Activated T-cell treated with anti-CD3 and anti-CD28 coated beads for 4 hours (primary cell): ENCODE data around the gene DGCR6L.
A peak's percentile ranks its signal among the peaks of the same experiment; 100 is the strongest.
"Not testable (repeated sequence)": the region's sequence is repeated elsewhere in the genome, so short reads cannot be mapped to it uniquely, and the experiment has no call there.

ENCODE experiments used
- DNase-seq: peaks from one replicate; pipeline ENCODE4 v3.0.0-alpha.2; 2020

DGCR6L gene

GRCh38 chr22:20290045-20290392 lies 29.8 kb downstream of the DGCR6L start:
- DNase-seq, result no peak

GRCh38 chr22:20289182-20290044 lies 30.4 kb downstream of the DGCR6L start:
- DNase-seq, result not testable (repeated sequence)

DNA sequence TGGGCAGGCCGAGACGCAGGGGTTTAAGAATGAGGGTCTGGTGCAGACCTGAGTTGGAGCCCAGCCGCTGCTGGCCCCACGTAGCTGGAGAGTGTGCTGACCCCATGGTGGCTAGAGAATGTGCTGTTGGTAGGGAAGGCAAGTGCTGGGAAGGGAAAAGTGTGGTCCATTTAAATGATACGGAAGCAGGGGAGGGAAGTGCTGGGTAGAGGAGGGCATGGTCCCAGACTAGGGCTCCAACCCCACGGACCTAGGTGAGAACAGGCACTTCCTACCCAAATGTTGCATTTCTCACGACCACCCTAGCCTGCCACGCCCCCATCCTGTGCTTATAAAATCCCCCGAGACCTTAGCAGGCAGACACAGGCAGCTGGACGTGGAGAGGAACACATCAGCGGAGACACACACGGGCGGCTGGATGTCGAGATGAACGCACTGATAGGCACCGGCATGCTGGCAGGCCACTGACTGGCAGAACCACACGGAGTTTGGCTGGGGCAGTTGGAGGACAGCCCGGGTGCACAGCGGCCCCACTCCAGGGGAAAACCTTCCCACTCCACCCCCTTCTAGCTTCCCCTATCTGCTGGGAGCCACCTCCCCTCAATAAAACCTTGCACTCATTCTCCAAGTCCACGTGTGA lies 33.0 kb downstream of the DGCR6L start:
- not testable (repeated sequence) for DNase-seq

DNA sequence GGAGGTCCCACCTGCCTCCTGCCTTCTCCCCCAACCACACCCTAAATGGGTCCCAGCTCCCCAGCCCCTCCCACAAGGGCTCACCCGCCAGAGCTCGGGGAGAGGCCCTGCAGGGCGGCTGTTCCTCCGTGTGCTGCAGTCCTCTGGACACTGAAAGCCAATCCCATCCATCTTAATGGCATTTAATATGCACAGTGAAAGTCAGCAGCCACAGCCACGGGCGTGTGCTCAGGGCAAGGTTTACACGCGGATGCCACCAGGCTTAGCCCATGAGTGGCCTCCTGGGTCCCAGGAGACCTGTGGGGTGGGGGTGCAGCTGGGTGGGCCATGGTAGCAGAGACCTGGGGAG lies 33.6 kb downstream of the DGCR6L start:
- DNase-seq, result not testable (repeated sequence)

DNA sequence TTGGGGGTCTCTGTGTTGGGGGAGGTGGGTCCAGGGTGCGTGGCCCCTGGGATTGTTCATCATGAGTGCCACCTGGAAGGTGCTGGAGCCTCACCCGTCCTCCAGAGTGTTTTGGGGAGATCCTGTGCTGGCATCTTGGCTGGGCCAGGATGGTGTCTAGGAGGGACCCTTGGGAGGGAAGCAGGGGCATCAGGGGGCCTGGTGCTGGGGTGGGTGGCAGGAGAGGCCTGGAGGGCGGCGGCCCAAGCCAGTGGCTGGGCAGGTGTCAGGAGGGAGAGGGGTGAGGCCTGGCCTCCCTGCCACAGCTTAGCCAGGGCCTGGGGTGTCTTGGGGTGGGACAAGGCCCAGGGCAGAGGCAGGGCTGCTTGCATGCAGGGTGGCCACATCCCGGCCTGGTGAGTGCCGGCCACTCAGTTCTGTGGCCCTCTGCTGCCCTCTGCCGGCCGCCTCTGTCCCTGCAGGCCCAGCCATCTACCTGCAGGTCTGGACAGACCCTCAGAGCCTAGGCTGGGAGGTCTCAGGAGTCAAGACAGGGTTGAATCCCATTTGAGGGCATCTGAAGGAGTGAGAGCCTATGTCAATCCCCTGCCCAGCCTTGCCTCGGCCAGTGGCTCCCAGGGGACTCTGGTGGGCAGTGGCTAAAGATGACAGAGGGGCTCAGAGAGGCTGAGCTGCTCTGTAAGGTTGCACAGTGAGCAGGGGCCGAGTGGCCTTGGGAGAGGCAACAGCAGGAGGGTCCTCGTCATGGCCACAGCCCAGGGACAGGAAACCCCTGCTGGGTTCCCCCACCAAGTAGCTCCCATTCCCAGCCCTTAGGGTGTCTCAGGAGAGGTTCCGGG lies 34.2 kb downstream of the DGCR6L start:
- DNase-seq, result peak; percentile 77

GRCh38 chr22:20284471-20285086 lies 35.3 kb downstream of the DGCR6L start:
- no peak for DNase-seq

DNA sequence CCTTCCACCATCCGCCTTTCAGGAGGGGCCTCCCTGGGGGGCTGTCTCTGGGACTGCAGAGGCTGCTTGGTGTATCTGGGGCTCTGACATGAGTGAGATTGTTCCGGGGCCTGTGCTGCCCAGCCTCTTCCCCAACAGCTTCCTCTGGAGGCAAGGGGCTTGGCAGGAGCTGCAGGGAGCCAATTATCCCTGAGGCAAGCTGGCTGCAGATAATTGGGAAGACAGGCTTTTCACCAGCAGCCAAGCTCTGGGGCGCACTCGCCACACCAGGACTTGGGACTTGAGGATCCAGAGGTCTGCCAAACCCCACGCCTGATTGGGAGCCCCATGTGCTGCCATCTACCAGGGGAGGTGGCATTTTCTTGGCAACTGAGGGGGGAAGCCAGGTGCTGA lies 36.2 kb downstream of the DGCR6L start:
- no peak for DNase-seq

DNA sequence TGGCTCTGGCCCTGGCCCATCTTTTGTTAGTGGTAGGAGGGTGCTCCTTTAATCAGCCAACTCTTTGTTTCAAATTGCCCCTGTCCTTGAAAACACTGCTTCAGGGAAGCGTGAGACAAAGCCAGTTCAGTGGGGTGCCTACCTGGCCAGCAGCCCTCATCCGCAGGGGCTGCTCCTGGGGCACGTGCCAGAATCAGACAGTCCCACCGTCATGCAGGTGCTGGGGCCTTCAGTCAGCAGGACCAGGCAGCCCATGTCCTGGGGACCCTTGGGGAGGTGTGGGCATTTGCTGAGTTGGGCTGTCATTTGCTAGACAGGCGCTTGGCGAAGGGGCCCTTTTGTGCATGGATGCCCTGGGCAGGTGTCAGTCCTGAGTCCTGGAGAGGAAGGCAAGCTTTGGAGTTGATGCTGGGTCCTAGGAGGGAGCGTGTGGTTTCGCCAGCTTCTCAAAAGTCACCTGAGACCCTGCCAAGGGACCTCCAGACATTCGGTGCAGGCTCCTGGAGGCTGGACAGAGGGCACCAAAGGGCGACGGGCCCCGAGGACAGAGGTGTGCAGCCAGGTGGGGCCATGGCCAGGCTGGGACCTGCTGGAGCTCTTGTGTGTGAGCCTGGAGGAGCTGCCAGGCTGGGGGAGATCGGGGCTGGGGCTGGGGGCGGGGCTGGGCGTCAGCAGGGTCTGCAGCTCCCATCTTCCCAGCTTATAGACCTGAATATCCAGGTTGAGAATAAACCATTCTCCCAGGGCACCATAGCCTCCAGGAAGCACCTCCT lies 36.8 kb downstream of the DGCR6L start:
- no peak for DNase-seq

DNA sequence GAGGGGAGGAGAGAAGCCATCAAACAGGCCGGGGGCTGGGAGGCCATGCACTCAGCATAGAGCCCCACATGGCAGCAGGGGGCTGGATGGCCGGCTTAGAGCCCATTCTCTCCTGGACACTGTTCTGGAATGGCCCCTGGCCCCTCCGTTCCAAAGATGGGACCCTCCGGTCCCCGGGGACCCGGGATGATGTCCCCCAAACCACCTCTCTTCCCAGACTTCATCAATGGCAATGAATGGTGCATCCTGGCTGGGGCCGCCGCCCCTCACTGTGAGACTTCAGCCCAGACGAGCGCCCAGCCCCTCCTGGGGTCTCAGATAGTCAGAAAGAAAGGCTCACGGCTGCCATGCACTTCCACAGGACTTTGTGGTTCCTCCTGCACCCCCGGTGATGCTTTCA lies 38.0 kb downstream of the DGCR6L start:
- DNase-seq, result no peak

DNA sequence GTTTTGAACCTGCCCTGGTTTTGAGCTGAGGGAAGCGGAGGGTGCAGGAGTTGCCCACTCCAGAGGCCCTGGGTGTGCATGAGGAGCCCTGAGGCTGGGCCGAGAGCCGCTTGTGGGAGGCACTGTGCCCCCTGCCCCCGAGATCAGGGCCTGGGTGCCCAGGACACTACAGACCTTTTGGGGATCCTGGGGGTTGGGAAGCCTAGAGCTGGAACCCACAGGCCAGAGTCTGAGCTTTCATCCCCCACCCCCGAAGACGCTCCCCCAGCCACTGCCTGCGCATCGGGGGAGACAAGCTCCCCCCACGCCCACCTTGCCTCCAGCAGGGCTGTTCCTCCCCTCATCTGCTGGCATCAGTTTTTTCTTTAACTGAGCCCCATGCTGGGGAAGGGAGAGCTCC lies 38.4 kb downstream of the DGCR6L start:
- not testable (repeated sequence) for DNase-seq

- no peak for DNase-seq
Measured at GRCh38 chr22:20280866-20281265, 39.0 kb downstream of the DGCR6L start.

GRCh38 chr22:20280163-20280562 lies 39.7 kb downstream of the DGCR6L start:
- DNase-seq, result not testable (repeated sequence)

- no peak for DNase-seq
Measured at GRCh38 chr22:20279662-20280134, 40.2 kb downstream of the DGCR6L start.

DNA sequence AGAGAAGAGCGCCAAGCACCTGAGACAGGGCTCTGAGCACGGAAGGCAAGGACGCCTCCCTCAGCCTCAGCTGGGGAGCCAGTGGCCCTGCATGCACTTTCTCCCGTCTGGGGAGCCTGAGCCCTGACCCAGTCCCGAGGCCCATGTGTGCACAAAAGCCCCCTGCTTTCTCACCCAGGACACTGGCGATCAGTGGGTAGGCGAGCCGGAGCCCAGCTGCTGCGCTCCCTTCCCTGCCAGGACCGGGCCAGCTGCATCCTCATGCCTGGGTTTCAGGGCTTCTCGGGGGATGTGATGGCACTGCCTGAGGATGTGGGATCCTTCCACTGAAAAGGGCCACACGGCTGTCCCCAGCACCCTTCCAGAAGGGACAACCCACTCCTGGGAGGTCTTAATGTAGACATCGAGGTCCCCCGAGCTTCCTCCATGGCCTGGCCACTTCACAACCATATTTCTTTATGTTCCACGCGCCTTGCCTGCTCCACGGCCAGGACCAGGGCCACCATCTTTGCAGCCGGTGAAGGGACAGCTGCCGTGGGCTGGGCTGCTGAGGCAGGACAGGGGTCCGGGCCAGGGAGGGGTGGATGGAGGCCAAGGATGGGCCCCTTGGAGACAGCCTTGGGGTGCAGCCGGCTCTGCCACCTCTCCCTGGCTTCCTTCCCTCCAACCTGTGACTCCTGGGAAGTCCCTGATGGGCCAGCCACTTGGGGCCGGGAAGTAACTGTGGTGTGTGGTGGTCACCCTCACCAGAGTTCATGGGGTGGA lies 41.0 kb downstream of the DGCR6L start:
- not testable (repeated sequence) for DNase-seq

DNA sequence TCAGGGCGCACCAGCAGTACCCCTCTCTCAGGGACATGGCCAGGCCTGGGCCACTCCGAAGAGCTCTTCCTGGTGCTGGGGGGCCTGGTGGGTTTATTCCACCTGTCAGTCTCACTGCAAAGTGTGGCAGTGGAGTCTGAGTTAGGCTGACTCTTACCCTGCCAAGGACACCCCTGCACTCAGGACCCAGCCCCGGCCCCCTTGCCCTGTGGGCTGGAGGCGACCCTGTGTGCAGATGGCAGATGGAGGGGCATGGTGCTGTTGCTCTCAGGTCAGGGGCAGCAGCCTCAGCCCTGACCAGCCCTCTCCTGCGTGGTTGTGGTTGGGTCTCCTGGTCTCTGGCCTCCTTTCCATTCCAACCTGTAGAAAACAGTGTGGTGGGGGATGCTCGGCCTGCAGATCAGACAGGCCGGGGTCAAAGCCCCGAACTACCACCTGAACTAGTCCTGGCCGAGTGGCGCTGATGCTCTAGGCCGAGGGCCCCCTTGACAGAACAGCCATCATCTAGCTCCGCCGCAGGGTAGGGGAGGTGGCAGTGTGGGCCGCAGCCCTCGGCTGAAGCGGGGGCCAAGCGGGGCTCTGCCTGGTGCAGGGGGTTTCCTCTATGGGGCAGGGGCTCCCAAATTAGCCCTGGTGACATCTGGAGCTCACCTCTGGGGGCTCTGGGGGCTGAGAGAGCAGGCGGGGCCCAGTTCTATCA lies 41.8 kb downstream of the DGCR6L start:
- DNase-seq, result not testable (repeated sequence)

DNA sequence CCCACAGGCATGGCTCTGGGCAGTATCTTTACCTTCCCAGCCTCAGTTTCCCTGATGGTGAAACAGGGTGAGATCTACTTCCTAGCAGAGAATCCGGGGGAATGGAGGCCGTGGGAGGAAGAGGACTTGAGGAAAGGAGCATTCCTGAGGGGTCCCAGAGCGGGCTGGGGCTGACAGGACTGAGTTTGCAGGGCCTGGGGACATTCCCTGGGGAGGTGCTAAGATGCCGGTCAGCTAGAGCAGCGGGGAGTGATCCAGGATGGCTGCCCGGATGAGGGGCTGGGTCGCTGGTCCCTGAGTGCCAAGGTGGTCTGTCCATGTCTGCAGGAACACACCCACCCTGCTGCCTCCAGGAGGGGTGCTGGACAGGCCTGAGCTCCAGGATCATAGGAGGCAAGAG lies 43.4 kb downstream of the DGCR6L start:
- no peak for DNase-seq

DNA sequence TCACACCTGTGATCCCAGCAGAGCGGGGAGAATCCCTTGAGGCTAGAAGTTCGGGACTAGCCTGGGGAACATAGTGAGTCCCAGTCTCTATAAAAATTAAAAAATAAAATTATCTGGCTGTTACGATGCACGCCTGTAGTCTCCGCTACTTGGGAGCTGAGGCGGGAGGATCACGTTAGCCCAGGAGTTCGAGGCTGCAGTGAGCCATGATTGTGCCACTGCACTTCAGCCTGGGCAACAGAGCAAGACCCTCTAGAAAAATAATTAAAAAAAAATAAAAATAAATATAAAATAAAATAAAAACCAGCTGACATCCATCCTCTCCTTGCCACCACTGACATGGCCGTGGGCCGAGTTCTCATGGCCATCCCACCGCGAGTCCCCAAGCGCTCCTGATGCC lies 44.0 kb downstream of the DGCR6L start:
- no peak for DNase-seq

- DNase-seq, result not testable (repeated sequence)
Measured at GRCh38 chr22:20275325-20275724, 44.5 kb downstream of the DGCR6L start.

GRCh38 chr22:20274374-20274773 lies 45.5 kb downstream of the DGCR6L start:
- DNase-seq, result not testable (repeated sequence)

DNA sequence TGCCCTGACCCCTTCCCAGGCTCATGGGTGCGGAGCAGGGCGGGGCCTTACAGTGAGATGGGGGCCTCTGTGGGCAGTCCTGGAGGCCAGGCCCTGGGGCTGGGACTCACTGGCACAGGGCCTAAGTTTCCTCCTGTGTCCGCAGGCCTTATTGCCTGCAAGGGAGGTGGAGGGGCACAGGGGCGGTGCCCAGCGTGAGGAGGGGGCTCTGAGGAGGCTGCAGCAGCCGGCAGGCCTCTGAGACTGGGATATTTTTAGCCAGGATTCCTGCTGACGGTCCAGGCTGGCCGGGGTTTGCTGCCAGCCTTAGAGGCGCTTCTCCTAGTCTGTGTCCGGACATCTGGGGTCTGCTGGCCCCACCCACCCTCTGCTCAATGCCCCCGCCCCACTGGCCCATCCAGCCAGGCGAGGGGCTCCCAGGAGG lies 46.1 kb downstream of the DGCR6L start:
- DNase-seq, result no peak

GRCh38 chr22:20272700-20273099 lies 47.2 kb downstream of the DGCR6L start:
- DNase-seq, result no peak
